GM19035 (cell line): Measurements from ENCODE around the gene RASSF4.
A peak's percentile ranks its signal among the peaks of the same experiment; 100 is the strongest.

Source experiments
- ATAC-seq: cut with Tn5 transposase; IDR thresholded peaks from one replicate; pipeline ENCODE4 v1.9.1; 2021; ENCODE audit not compliant: unreplicated experiment

Gene RASSF4

GRCh38 chr10:44959247-44960087 is at the start of gene RASSF4:
RASSF4 (plus strand) TSS chr10:44959802; CDS start chr10:44970203, 10,401 bp downstream.
- peak; percentile 99 for ATAC-seq

GRCh38 chr10:44909910-44910309 is 49.7 kb upstream of the RASSF4 start:
- no peak for ATAC-seq

- ATAC-seq = no peak
Observed at GRCh38 chr10:44910602-44911001, 49.0 kb upstream of the RASSF4 start.

- no peak for ATAC-seq
Observed at GRCh38 chr10:44911081-44911540, 48.5 kb upstream of the RASSF4 start, which contains the start of gene TMEM72. TMEM72 (plus strand) TSS chr10:44911337; CDS start chr10:44911513, 176 bp downstream.

- no peak for ATAC-seq
Observed at GRCh38 chr10:44911951-44912350, 47.7 kb upstream of the RASSF4 start.

GRCh38 chr10:44913350-44914081 is 46.1 kb upstream of the RASSF4 start:
- no peak for ATAC-seq

- no peak for ATAC-seq
Observed at GRCh38 chr10:44914891-44915290, 44.7 kb upstream of the RASSF4 start.

- ATAC-seq = no peak
Observed at GRCh38 chr10:44916429-44916828, 43.2 kb upstream of the RASSF4 start.

GRCh38 chr10:44917848-44918247 is 41.8 kb upstream of the RASSF4 start:
- ATAC-seq = no peak

- no peak for ATAC-seq
Observed at GRCh38 chr10:44920252-44920651, 39.4 kb upstream of the RASSF4 start.

- ATAC-seq = no peak
Observed at GRCh38 chr10:44921061-44921460, 38.5 kb upstream of the RASSF4 start.

- ATAC-seq = no peak
Observed at GRCh38 chr10:44921506-44921905, 38.1 kb upstream of the RASSF4 start.

- ATAC-seq = no peak
Observed at GRCh38 chr10:44922021-44922420, 37.6 kb upstream of the RASSF4 start.

GRCh38 chr10:44922796-44923545 is 36.6 kb upstream of the RASSF4 start:
- ATAC-seq = no peak

- ATAC-seq = no peak
Observed at GRCh38 chr10:44923611-44924010, 36.0 kb upstream of the RASSF4 start.

GRCh38 chr10:44924261-44925040 is 35.2 kb upstream of the RASSF4 start:
- no peak for ATAC-seq

- no peak for ATAC-seq
Observed at GRCh38 chr10:44925224-44925623, 34.4 kb upstream of the RASSF4 start.

- ATAC-seq = no peak
Observed at GRCh38 chr10:44925811-44926750, 33.5 kb upstream of the RASSF4 start.

GRCh38 chr10:44926751-44927351 is 32.8 kb upstream of the RASSF4 start:
- ATAC-seq = no peak
